ENCODE data around the gene DUS2.
"Not testable (repeated sequence)": the region's sequence is repeated elsewhere in the genome, so short reads cannot be mapped to it uniquely, and the experiment has no call there.

The DUS2 gene

GRCh38 chr16:68005211-68005610, 17.9 kb upstream of the DUS2 start:
- H3K27me3 ChIP-seq (ENCODE audit: control insufficient read depth, insufficient read depth, low read length) = no peaks in the 10 kb centered on the region
- no peaks in the 10 kb centered on the region for H3K36me3 ChIP-seq (ENCODE audit: control insufficient read depth, insufficient read depth, low read length)
- H3K4me1 ChIP-seq (ENCODE audit: control insufficient read depth, insufficient read depth, low read length) = no peaks in the 10 kb centered on the region
- H3K4me3 ChIP-seq (ENCODE audit: low read length) = no peak overlapping the region
- no peak overlapping the region for H3K9ac ChIP-seq (ENCODE audit: low read length)
- no peak overlapping the region for H3K27ac ChIP-seq (ENCODE audit: low read depth, low read length)

GRCh38 chr16:68005786-68006286, 17.2 kb upstream of the DUS2 start:
- Histone ChIP-seq H3K27ac (ENCODE audit: low read depth, low read length) (no peak overlapping the region), H3K4me1 (ENCODE audit: control insufficient read depth, insufficient read depth, low read length) (no peaks in the 10 kb centered on the region), H3K27me3 (ENCODE audit: control insufficient read depth, insufficient read depth, low read length) (no peaks in the 10 kb centered on the region), H3K36me3 (ENCODE audit: control insufficient read depth, insufficient read depth, low read length) (no peaks in the 10 kb centered on the region), H3K9ac (ENCODE audit: low read length) (no peak overlapping the region), H3K4me3 (ENCODE audit: low read length) (no peak overlapping the region)

- Histone ChIP-seq H3K9ac (ENCODE audit: low read length) (no peak overlapping the region), H3K27me3 (ENCODE audit: control insufficient read depth, insufficient read depth, low read length) (no peaks in the 10 kb centered on the region), H3K4me1 (ENCODE audit: control insufficient read depth, insufficient read depth, low read length) (no peaks in the 10 kb centered on the region), H3K36me3 (ENCODE audit: control insufficient read depth, insufficient read depth, low read length) (no peaks in the 10 kb centered on the region), H3K27ac (ENCODE audit: low read depth, low read length) (no peak overlapping the region), H3K4me3 (ENCODE audit: low read length) (no peak overlapping the region)
These were observed 13.8 kb upstream of the DUS2 start for GRCh38 chr16:68009157-68009735.

GRCh38 chr16:68009872-68010271, 13.2 kb upstream of the DUS2 start:
- H3K4me3 ChIP-seq (ENCODE audit: low read length); H3K27ac ChIP-seq (ENCODE audit: low read depth, low read length); H3K4me1 ChIP-seq (ENCODE audit: control insufficient read depth, insufficient read depth, low read length); H3K27me3 ChIP-seq (ENCODE audit: control insufficient read depth, insufficient read depth, low read length); H3K9ac ChIP-seq (ENCODE audit: low read length); H3K36me3 ChIP-seq (ENCODE audit: control insufficient read depth, insufficient read depth, low read length): not testable (repeated sequence)

- Histone ChIP-seq H3K36me3 (ENCODE audit: control insufficient read depth, insufficient read depth, low read length) (no peaks in the 10 kb centered on the region), H3K4me1 (ENCODE audit: control insufficient read depth, insufficient read depth, low read length) (no peaks in the 10 kb centered on the region), H3K4me3 (ENCODE audit: low read length) (no peak overlapping the region), H3K27ac (ENCODE audit: low read depth, low read length) (no peak overlapping the region), H3K27me3 (ENCODE audit: control insufficient read depth, insufficient read depth, low read length) (no peaks in the 10 kb centered on the region), H3K9ac (ENCODE audit: low read length) (no peak overlapping the region)
These were observed 9.6 kb upstream of the DUS2 start for GRCh38 chr16:68013440-68013839.

- Histone ChIP-seq H3K4me3 (ENCODE audit: low read length) (no peak within 1 kb of the TSS), H3K9ac (ENCODE audit: low read length) (no peak within 1 kb of the TSS), H3K27ac (ENCODE audit: low read depth, low read length) (no peak within 1 kb of the TSS), H3K27me3 (ENCODE audit: control insufficient read depth, insufficient read depth, low read length) (no peaks in the 10 kb centered on the region), H3K4me1 (ENCODE audit: control insufficient read depth, insufficient read depth, low read length) (no peaks in the 10 kb centered on the region), H3K36me3 (ENCODE audit: control insufficient read depth, insufficient read depth, low read length) (no peaks in the 10 kb centered on the region)
These were observed 7.4 kb upstream of the DUS2 start, which contains the start of gene DPEP2NB for GRCh38 chr16:68015681-68016080. Gene DPEP2NB (minus strand): TSS chr16:68015911. CDS start chr16:68015770, 141 bp downstream.

GRCh38 chr16:68019167-68019680, 3.9 kb upstream of the DUS2 start:
- Histone ChIP-seq H3K27me3 (ENCODE audit: control insufficient read depth, insufficient read depth, low read length) (no peaks in the 10 kb centered on the region), H3K4me3 (ENCODE audit: low read length) (no peak overlapping the region), H3K36me3 (ENCODE audit: control insufficient read depth, insufficient read depth, low read length) (no peaks in the 10 kb centered on the region), H3K9ac (ENCODE audit: low read length) (no peak overlapping the region), H3K27ac (ENCODE audit: low read depth, low read length) (no peak overlapping the region), H3K4me1 (ENCODE audit: control insufficient read depth, insufficient read depth, low read length) (peaks cover 7% of the 10 kb centered on the region)

GRCh38 chr16:68021490-68021889, 1.6 kb upstream of the DUS2 start:
- Histone ChIP-seq H3K4me1 (ENCODE audit: control insufficient read depth, insufficient read depth, low read length) (peaks cover 7% of the 10 kb centered on the region), H3K36me3 (ENCODE audit: control insufficient read depth, insufficient read depth, low read length) (no peaks in the 10 kb centered on the region), H3K9ac (ENCODE audit: low read length) (no peak overlapping the region), H3K27me3 (ENCODE audit: control insufficient read depth, insufficient read depth, low read length) (no peaks in the 10 kb centered on the region), H3K4me3 (ENCODE audit: low read length) (no peak overlapping the region), H3K27ac (ENCODE audit: low read depth, low read length) (no peak overlapping the region)

- Histone ChIP-seq H3K9ac (ENCODE audit: low read length) (peak overlapping the region; percentile 74), H3K27ac (ENCODE audit: low read depth, low read length) (peak overlapping the region; percentile 77), H3K27me3 (ENCODE audit: control insufficient read depth, insufficient read depth, low read length) (no peaks in the 10 kb centered on the region), H3K4me1 (ENCODE audit: control insufficient read depth, insufficient read depth, low read length) (peaks cover 7% of the 10 kb centered on the region), H3K4me3 (ENCODE audit: low read length) (peak overlapping the region; percentile 99), H3K36me3 (ENCODE audit: control insufficient read depth, insufficient read depth, low read length) (no peaks in the 10 kb centered on the region)
These were observed 781 bp upstream of the DUS2 start for GRCh38 chr16:68022278-68022727.

- Histone ChIP-seq H3K36me3 (ENCODE audit: control insufficient read depth, insufficient read depth, low read length) (no peaks in the 10 kb centered on the region), H3K27ac (ENCODE audit: low read depth, low read length) (no peak overlapping the region)
These were observed 5.9 kb downstream of the DUS2 start for GRCh38 chr16:68028996-68029395.

GRCh38 chr16:68030108-68030507, 7.0 kb downstream of the DUS2 start:
- H3K36me3 ChIP-seq (ENCODE audit: control insufficient read depth, insufficient read depth, low read length); H3K27me3 ChIP-seq (ENCODE audit: control insufficient read depth, insufficient read depth, low read length); H3K9ac ChIP-seq (ENCODE audit: low read length); H3K27ac ChIP-seq (ENCODE audit: low read depth, low read length); H3K4me3 ChIP-seq (ENCODE audit: low read length); H3K4me1 ChIP-seq (ENCODE audit: control insufficient read depth, insufficient read depth, low read length): not testable (repeated sequence)

More at GRCh38 chr16:68028996-68029395, 5.9 kb downstream of the DUS2 start:
- Histone ChIP-seq H3K4me1 (ENCODE audit: control insufficient read depth, insufficient read depth, low read length) (no peaks in the 10 kb centered on the region), H3K4me3 (ENCODE audit: low read length) (no peak overlapping the region), H3K27me3 (ENCODE audit: control insufficient read depth, insufficient read depth, low read length) (no peaks in the 10 kb centered on the region), H3K9ac (ENCODE audit: low read length) (no peak overlapping the region)

GRCh38 chr16:68031951-68032350, 8.9 kb downstream of the DUS2 start:
- H3K4me3 ChIP-seq (ENCODE audit: low read length) = no peak overlapping the region
- no peak overlapping the region for H3K9ac ChIP-seq (ENCODE audit: low read length)
- H3K27ac ChIP-seq (ENCODE audit: low read depth, low read length) = no peak overlapping the region
- no peaks in the 10 kb centered on the region for H3K27me3 ChIP-seq (ENCODE audit: control insufficient read depth, insufficient read depth, low read length)
- no peaks in the 10 kb centered on the region for H3K4me1 ChIP-seq (ENCODE audit: control insufficient read depth, insufficient read depth, low read length)
- no peaks in the 10 kb centered on the region for H3K36me3 ChIP-seq (ENCODE audit: control insufficient read depth, insufficient read depth, low read length)

GRCh38 chr16:68033101-68033500, 10.0 kb downstream of the DUS2 start:
- Histone ChIP-seq H3K9ac (ENCODE audit: low read length) (no peak overlapping the region), H3K27ac (ENCODE audit: low read depth, low read length) (no peak overlapping the region), H3K4me1 (ENCODE audit: control insufficient read depth, insufficient read depth, low read length) (no peaks in the 10 kb centered on the region), H3K27me3 (ENCODE audit: control insufficient read depth, insufficient read depth, low read length) (no peaks in the 10 kb centered on the region), H3K4me3 (ENCODE audit: low read length) (no peak overlapping the region), H3K36me3 (ENCODE audit: control insufficient read depth, insufficient read depth, low read length) (no peaks in the 10 kb centered on the region)
